Natural killer cell (primary cell): ENCODE measurements around the gene ZBED4. TPM values are rescaled to one million over a fixed set of nuclear protein-coding genes. Genes with fewer than 3 reads are reported as not detected.

Source experiments
- ATAC-seq, 3 donors: fragments of 150-1000 bp in 2 of 3; fragments of 200-7000 bp in 1 of 3; cut with Tn5 transposase; 1 replicate in 1 of 3; 2 replicates in 2 of 3; pipeline ENCODE4 v1.10.0; 2021; ENCODE audit warnings: mild to moderate bottlenecking in 2 of 3, moderate library complexity in 2 of 3
- DNase-seq, 2 donors: peaks; one replicate each; pipeline versions ENCODE4 v3.0.0 to v3.0.0-alpha.2; 2013 to 2021; ENCODE audit warnings: mixed read lengths in 1 of 2
- H3K27ac ChIP-seq: one replicate; pipeline ENCODE4 v1.5.1; 2013; ENCODE audit warnings: mild to moderate bottlenecking, low read length
- H3K27me3 ChIP-seq: one replicate; pipeline ENCODE4 v1.6.1; 2013; ENCODE audit warnings: low read length; ENCODE audit not compliant: control insufficient read depth, insufficient read depth
- H3K36me3 ChIP-seq: one replicate; pipeline ENCODE4 v1.6.1; 2013; ENCODE audit warnings: low read length; ENCODE audit not compliant: control insufficient read depth, insufficient read depth
- H3K4me1 ChIP-seq: one replicate; pipeline ENCODE4 v1.6.1; 2013; ENCODE audit warnings: low read length; ENCODE audit not compliant: control insufficient read depth, insufficient read depth
- H3K4me3 ChIP-seq: one replicate; pipeline ENCODE4 v1.5.1; 2013; ENCODE audit warnings: low read length
- H3K9me3 ChIP-seq: one replicate; pipeline ENCODE4 v1.6.1; 2013; ENCODE audit warnings: low read length; ENCODE audit not compliant: control insufficient read depth, insufficient read depth
- H3K27ac Mint-ChIP-seq, 2 donors: one replicate each; pipeline ENCODE4 v1.8.0; 2022; ENCODE audit warnings: mild to moderate bottlenecking in 2 of 2, mixed read lengths in 2 of 2, moderate library complexity in 1 of 2
- H3K27me3 Mint-ChIP-seq, 2 donors: one replicate each; pipeline ENCODE4 v1.8.0; 2022; ENCODE audit warnings: low read depth in 2 of 2, mixed read lengths in 2 of 2
- H3K36me3 Mint-ChIP-seq: one replicate; pipeline ENCODE4 v1.8.0; 2022; ENCODE audit warnings: mixed read lengths
- H3K4me1 Mint-ChIP-seq, 2 donors: one replicate each; pipeline ENCODE4 v1.8.0; 2022; ENCODE audit warnings: mixed read lengths in 2 of 2
- H3K4me3 Mint-ChIP-seq: one replicate; pipeline ENCODE4 v1.8.0; 2022; ENCODE audit warnings: mild to moderate bottlenecking, moderate library complexity, mixed read lengths
- H3K9me3 Mint-ChIP-seq, 2 donors: one replicate each; pipeline ENCODE4 v1.8.0; 2022; ENCODE audit warnings: mixed read lengths in 2 of 2
- WGBS: methylation state at CpG from one replicate; pipeline ENCODE4 v1.1.7; 2013; ENCODE audit warnings: missing lambda C conversion rate; ENCODE audit not compliant: insufficient coverage; 5-methylcytosine and 5-hydroxymethylcytosine counted together
- intact Hi-C: fragments of 100-400 bp; cut with micrococcal nuclease; formaldehyde crosslinking; loops from one replicate; pipeline ENCODE4 v1.14.2; 2022
- total RNA-seq, 4 donors: library from RNA; stranded (reverse); fragments of 120-200 nt in 1 of 4; gene quantifications; one replicate each; pipeline versions ENCODE4 v1.2.3 to v1.2.4, GENCODE V29; 2013 to 2022
- TF ChIP-seq, protein P1 (sequence below): fragments of 200-600 bp; IDR thresholded peaks from one replicate; pipeline ENCODE4 v1.8.0; 2022; ENCODE audit warnings: antibody characterized with exemption

ZBED4 gene
- total RNA-seq, 3 donors from 2014 or later (not counting 1 experiment from before 2014, with no cell fraction given) = 21.1 to 24.5 (median 22.7) TPM

DNA sequence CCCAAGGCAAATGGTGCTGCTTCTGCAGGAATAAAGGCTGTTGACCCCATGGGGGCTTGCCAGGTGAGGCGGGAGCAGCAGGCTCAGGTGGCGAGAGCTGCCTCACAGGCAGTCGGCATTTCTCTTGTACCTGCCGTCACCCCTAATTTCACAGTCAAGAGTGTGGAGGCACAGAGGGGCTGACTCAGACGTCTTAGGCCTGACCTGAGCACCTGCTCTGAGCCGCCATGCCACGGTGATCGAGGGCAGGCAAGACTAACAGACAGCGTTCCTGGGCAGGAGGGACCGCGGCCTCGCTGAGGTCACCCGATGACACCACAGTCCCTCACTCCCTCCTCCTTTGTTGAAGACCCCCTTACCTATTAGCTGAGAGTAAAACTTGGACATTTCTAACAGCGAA lies 59.4 kb downstream of the ZBED4 start:
- H3K9me3 Mint-ChIP-seq = no peaks in the 10 kb centered on the region
- no peaks in the 10 kb centered on the region for H3K27me3 Mint-ChIP-seq
- Histone ChIP-seq H3K4me3 (no peak overlapping the region), H3K4me1 (peaks cover 16% of the 10 kb centered on the region), H3K9me3 (no peaks in the 10 kb centered on the region), H3K27me3 (no peaks in the 10 kb centered on the region), H3K27ac (no peak overlapping the region), H3K36me3 (peaks cover 26% of the 10 kb centered on the region)
- ATAC-seq = no peak
- H3K4me3 Mint-ChIP-seq = no peak overlapping the region
- WGBS = 97% methylated on average over 14 of the region's 14 CpGs
- H3K4me1 Mint-ChIP-seq = no peaks in the 10 kb centered on the region
- H3K36me3 Mint-ChIP-seq = no peaks in the 10 kb centered on the region
- DNase-seq = no peak
- intact Hi-C loops = loop anchor here (10.0 kb wide), 1 partner anchor 58 kb away; the partner anchor contains the start of gene ZBED4
- H3K27ac Mint-ChIP-seq = no peak overlapping the region
- TF ChIP-seq, protein P1, sequence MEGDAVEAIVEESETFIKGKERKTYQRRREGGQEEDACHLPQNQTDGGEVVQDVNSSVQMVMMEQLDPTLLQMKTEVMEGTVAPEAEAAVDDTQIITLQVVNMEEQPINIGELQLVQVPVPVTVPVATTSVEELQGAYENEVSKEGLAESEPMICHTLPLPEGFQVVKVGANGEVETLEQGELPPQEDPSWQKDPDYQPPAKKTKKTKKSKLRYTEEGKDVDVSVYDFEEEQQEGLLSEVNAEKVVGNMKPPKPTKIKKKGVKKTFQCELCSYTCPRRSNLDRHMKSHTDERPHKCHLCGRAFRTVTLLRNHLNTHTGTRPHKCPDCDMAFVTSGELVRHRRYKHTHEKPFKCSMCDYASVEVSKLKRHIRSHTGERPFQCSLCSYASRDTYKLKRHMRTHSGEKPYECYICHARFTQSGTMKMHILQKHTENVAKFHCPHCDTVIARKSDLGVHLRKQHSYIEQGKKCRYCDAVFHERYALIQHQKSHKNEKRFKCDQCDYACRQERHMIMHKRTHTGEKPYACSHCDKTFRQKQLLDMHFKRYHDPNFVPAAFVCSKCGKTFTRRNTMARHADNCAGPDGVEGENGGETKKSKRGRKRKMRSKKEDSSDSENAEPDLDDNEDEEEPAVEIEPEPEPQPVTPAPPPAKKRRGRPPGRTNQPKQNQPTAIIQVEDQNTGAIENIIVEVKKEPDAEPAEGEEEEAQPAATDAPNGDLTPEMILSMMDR = no peak

GRCh38 chr22:49913446-49913845 lies 59.8 kb downstream of the ZBED4 start:
- H3K9me3 ChIP-seq = no peaks in the 10 kb centered on the region
- Mint-ChIP-seq H3K27ac (no peak overlapping the region), H3K9me3 (no peaks in the 10 kb centered on the region), H3K27me3 (no peaks in the 10 kb centered on the region), H3K36me3 (no peaks in the 10 kb centered on the region), H3K4me3 (no peak overlapping the region), H3K4me1 (no peaks in the 10 kb centered on the region)
- H3K4me1 ChIP-seq = peaks cover 16% of the 10 kb centered on the region
- DNase-seq (no peak), ATAC-seq (no peak)
- 97% methylated on average over 14 of the region's 14 CpGs for WGBS
- H3K4me3 ChIP-seq = no peak overlapping the region
- TF ChIP-seq, protein P1 = no peak
- no peaks in the 10 kb centered on the region for H3K27me3 ChIP-seq
- peaks cover 24% of the 10 kb centered on the region for H3K36me3 ChIP-seq
- intact Hi-C loops = loop anchor here (10.0 kb wide), 1 partner anchor 59 kb away; the partner anchor contains the start of gene ZBED4
- no peak overlapping the region for H3K27ac ChIP-seq

GRCh38 chr22:49914256-49914655 lies 60.6 kb downstream of the ZBED4 start:
- H3K27me3 ChIP-seq = no peaks in the 10 kb centered on the region
- 96% methylated on average over 12 of the region's 12 CpGs for WGBS
- H3K27ac ChIP-seq = no peak overlapping the region
- Mint-ChIP-seq H3K36me3 (no peaks in the 10 kb centered on the region), H3K27me3 (no peaks in the 10 kb centered on the region), H3K4me1 (no peaks in the 10 kb centered on the region), H3K9me3 (no peaks in the 10 kb centered on the region), H3K27ac (no peak overlapping the region), H3K4me3 (no peak overlapping the region)
- TF ChIP-seq, protein P1 = no peak
- H3K4me1 ChIP-seq = peaks cover 22% of the 10 kb centered on the region
- H3K36me3 ChIP-seq = peaks cover 19% of the 10 kb centered on the region
- no peaks in the 10 kb centered on the region for H3K9me3 ChIP-seq
- no peak for DNase-seq
- intact Hi-C loops = loop anchor here (10.0 kb wide), 1 partner anchor 59 kb away; the partner anchor contains the start of gene ZBED4
- no peak overlapping the region for H3K4me3 ChIP-seq
- no peak for ATAC-seq

- intact Hi-C loops = loop anchor here (10.0 kb wide), 1 partner anchor 61 kb away; the partner anchor contains the start of gene ZBED4
- Histone ChIP-seq H3K27ac (no peak overlapping the region), H3K4me1 (peaks cover 26% of the 10 kb centered on the region), H3K27me3 (no peaks in the 10 kb centered on the region), H3K36me3 (peaks cover 19% of the 10 kb centered on the region), H3K4me3 (no peak overlapping the region), H3K9me3 (no peaks in the 10 kb centered on the region)
- H3K9me3 Mint-ChIP-seq = no peaks in the 10 kb centered on the region
- no peaks in the 10 kb centered on the region for H3K27me3 Mint-ChIP-seq
- ATAC-seq (no peak), DNase-seq (no peak)
- TF ChIP-seq, protein P1 = no peak
- no peak overlapping the region for H3K27ac Mint-ChIP-seq
- H3K4me1 Mint-ChIP-seq = peaks cover 0 to 11% of the 10 kb centered on the region in 2 donors
- H3K4me3 Mint-ChIP-seq = no peak overlapping the region
- no peaks in the 10 kb centered on the region for H3K36me3 Mint-ChIP-seq
- WGBS = 94% methylated on average over 12 of the region's 12 CpGs
Observed at GRCh38 chr22:49915610-49916009, 62.0 kb downstream of the ZBED4 start.
